ENCODE measurements around the gene KCNN3.
A peak's percentile ranks its signal among the peaks of the same experiment; 100 is the strongest.

KCNN3 gene

DNA sequence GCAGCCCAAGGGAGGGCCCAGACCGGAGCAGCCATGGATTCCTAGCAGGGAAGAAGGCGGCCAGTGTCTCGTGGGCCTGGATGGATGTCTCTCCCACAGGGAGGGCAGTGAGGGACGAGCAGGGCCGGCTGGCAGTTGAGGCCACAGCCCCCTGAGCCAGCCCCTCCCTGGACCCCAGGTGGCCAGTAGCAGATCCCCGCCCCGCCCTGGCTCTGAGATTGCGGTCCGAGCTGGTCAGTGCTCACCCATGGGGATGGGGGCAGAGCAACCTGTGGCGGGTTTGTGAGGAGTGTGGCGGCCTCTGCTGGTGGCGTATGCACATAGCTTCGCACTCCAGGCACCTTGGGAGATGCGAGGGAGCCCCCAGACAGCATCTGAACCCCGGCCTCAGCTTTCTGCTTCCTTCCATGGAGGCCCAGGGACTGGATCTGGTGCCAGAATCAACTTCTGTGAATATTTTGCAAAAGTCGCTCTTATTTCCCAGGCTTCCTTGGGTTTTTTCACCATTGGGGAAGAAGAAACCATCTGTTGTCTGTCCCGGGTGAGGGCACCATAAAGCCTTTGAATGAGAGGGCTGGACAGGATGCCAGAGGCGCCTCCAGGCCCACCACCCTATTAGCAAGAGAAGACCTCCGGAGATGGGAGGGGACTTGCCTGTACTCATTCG, 8.4 kb upstream of the KCNN3 start:
- peak; percentile 78 for DNase-seq

DNA sequence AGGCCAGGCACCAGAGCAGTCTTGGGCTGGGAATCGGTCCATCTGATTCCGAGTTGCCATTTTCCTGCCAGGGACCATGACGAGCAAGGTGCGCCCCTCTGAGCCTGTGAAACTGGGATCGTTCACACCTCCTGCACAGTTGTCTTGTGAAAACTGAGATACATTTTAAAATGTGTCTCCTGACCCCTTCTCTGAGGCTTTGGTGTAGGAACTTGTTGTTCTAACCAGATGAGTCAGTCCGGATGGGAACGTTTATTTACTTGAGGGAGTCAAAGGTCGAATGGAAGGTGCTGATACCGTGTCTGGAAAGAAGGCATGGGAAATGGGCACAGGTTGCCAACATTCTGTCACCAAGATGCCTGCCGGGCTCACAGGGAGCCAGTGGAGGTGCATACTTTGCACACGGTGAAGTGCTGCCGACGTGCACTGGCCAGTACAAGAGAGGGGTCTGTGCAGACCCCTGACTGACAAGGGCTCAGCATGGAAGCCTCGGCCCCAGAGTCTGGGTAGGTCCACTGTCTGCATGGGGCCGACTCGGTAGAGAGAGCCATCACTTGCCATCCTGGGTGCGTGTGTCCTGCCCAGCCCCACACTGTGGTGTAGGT, 7.4 kb upstream of the KCNN3 start:
- no peak for DNase-seq

DNA sequence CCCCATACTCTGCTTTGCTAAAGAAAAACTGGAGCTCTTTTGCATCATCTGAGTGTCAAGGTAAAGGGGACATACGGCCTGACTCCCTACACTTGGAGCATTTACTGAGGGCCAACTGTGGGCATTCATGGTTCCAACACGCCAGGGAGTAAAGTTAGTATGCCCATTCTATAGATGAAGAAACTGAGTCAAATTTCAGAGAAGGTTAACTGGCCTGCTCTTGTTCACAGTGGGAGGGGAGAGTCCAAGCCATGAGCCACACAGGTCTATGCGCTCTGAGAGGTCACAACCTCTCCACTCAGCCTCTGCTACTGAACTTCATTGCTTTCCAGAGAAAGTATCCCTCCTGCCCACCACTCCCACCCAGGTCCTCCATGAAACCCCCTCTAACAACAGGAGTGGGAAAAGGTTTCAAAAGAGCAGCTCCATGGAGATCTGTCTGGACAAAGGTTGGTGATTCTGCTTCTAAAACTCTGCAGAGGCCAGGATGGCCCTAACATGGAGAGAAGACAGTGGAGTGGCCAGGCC, 6.8 kb upstream of the KCNN3 start:
- no peak for DNase-seq

- peak; percentile 45 for DNase-seq
Measured at GRCh38 chr1:154874465-154874864, 4.4 kb upstream of the KCNN3 start.

DNA sequence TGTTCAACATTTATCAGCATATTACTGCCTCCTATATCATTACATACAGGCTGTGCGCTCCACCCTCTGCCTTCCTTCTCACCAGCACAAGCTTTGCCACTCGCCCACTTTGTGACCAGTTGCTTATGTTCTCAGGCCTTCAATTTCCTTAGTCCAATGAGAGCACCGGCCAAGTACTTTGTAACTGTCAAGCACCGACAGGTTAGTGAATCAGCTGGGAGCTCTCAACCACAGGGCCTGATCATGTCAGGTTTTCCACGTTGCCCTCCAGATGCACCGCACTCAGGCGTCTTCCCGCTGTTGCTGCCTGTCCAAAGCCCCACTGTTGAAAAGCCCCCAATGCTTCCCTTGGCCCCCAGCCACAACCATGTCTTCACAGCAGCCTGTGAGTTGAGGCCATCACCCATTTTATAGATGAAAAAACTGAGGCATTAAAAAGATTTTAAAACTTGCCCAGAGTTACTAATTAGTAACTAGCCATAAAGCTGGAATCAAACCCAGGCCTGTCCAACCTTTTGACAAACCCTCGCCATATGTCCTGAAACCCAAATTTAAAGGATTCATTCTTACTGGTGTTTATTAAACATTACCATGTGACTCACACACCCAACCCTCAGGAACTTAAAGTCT, 3.4 kb upstream of the KCNN3 start:
- no peak for DNase-seq

- DNase-seq = no peak
Measured at GRCh38 chr1:154871374-154871773, 1.3 kb upstream of the KCNN3 start.

GRCh38 chr1:154870734-154871133, 653 bp upstream of the KCNN3 start:
- no peak for DNase-seq

DNA sequence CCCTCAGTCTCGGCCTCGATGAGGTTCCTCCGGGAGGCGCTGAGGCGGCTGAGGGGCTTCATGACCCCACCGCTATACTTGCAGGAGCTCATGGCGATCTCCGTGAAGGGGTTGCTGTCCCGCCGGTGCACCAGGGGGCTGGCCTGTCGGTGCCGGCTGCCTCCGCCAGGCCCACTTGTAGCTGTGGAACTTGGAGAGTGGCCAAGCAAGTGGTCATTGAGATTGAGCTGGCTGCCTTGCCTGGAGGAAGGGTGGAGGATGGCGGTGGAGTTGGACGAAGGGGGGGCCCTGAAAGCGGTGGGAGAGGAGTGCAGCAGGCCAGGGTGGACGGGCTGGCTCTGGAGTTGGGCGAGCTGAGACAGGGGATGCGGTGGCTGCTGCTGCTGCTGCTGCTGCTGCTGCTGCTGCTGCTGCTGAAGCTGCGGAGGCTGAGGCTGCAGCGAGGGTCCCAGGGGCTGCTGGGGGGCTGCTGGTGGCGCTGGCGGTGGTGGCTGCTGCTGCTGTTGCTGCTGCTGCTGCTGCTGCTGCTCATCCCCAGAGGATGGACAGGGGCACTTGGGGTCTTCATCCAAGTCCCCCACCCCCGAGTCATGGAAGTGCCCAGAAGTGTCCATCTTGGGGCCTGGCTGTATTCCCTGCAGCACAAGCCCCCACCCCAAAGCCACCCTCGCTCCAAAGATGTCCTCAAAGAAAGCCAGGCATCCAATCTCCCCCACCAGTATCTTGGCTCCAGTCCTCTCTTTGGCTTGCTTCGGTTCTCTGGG, 548 bp downstream of the KCNN3 start:
- no peak for DNase-seq

DNA sequence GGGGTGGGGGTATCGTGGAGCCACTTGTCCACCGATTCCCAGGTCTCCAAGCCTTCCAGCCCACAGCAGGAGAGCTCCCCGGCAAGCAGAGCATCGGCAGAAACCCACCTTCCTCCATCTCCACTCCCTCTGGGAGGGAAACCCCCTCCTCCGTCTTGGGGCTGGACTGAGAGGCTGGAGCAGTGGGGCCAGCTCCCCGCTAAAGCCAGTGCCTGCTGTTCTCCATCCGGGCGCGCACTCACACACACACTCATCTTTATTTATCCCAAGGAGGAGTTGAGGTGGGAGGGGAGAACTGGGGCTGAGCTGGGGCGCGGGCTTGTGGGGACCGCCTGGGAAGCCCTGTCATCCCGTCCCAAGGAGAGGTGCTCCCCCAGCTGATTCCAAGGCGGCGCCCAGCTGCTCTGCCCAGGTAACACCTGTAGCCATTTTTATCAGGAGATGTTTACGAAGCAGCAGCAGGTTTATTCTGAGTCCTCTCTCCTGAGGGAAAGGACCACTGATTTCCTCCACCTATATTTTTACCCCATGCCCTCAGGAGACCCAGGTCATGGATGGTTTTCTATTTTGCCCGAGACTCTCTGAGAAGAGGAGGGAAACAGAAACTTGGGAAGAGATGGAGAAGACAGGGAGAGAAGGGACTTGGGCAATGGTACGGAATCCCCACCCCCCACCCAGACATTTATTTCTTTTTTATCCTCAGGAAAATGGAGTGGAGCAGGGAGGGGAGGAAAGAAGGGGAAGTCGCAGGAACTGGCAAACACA, 2.1 kb downstream of the KCNN3 start:
- DNase-seq = no peak

GRCh38 chr1:154867064-154867825, 2.8 kb downstream of the KCNN3 start:
- DNase-seq = peak; percentile 67

- DNase-seq = no peak
Measured at GRCh38 chr1:154866257-154867063, 3.6 kb downstream of the KCNN3 start.

DNA sequence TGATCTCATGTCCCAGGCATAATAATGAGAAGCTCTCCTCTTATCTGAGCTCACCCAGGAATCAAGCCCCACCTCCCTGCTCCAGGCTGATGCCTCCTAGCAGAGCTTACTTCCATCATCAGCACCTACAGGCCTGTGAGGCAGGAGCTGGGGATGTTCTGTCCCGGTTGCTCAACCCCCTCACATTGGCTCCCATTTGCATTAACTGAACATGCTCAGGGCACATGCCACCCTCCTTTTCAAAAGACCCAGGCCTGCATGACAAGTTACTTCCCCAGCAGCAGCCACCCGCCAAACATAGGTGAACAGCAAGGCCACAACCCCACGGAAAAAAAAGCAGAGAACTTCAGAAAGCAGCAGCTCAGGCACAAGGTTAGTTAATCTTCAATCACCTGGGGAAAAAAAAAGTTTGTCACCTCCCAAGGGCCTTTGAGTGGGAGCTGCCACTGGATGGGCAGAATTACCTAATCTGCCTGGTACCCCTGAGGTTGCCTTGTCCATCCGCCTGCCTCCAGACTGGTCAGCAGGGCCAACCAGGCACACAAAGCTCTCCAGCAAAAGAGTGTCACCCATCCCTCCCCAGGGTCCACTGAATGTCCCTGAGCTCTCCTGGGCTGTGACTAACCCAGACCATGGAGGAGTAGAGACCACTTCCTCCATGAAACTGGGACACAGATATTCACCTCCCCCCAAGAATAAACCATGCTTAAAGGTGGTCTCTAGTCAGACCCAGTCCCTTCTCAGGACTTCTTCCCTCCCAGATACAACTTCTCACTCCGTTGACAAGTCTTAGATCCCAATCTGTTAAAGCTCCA, 4.4 kb downstream of the KCNN3 start:
- no peak for DNase-seq

DNA sequence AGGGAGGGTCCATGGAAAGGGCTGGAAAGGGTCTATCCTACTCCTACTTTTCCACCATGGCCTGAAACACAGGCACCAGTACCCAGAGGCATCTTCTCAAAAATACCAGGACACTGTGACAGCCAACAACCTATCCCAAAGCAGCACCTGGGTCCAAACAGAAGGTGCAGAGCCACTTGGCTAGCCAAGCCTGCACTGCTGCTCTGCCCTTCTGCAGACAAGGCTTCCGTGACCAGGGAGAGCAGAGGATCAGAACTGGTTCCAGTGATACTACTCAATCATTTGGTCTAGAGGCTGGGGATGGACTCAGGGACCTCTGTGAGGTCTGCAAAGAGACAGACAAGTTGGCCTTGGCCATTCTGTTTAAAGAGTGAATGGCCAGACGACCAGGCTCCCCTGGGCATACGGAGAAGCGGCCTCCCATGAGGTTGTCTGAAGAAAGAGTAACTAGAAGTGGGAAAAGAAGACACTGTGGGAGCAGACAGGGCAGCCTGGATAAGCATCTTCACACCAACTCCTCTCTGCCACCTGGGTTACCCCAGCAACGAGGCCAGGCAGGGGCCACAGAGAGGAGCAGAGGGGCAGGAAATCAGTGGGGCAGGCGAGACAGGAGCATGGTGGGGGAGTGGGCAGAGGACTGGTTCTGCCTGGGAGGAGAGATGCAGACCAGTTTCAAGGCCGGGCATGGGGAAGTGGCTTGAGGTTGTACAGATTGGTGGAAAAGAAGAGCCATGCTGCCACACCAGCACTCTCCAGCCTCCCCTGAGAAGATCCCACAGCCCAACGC, 5.7 kb downstream of the KCNN3 start:
- no peak for DNase-seq

GRCh38 chr1:154863315-154864174, 6.5 kb downstream of the KCNN3 start:
- DNase-seq = peak; percentile 54

- no peak for DNase-seq
Measured at GRCh38 chr1:154862907-154863306, 7.2 kb downstream of the KCNN3 start.

DNA sequence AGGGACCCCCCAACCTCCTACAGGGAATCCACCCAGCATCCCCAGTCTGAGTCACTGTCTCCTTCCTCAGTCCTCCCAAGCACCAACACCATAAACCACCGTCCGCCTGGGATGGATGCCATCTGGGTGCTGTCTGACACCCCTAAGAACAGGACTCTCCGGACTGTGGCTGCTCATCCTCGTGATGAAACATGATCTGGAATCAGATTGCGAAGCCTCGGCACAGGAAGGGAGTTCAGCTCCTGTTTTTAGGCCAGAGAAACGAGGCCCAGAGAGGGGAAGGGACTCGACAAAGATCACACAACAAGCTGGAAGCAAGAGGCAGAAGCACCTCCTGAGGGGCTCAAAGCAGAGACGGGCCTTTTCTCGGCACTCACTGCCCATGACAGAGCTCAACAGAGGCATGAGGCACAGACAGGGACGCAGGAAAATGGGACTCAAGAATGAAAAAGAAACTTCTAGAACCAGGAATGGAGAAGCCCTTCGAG, 8.4 kb downstream of the KCNN3 start:
- DNase-seq = no peak

- no peak for DNase-seq
Measured at GRCh38 chr1:154860156-154860870, 9.8 kb downstream of the KCNN3 start.

Data from activated CD4-positive, alpha-beta T cell treated with anti-CD3 and anti-CD28 coated beads, Interleukin-2, Interleukin-6, amounts not matched to agents 100 ng/mL and 50 ng/mL, durations not matched to agents 16 hours and 8 hours (primary cell).